ENCODE results near the gene ACTR6. TPM values are rescaled to one million over a fixed set of nuclear protein-coding genes. Genes with fewer than 3 reads are reported as not detected.
"Not testable (repeated sequence)": the region's sequence is repeated elsewhere in the genome, so short reads cannot be mapped to it uniquely, and the experiment has no call there.

The ACTR6 gene
- total and polyA plus RNA-seq, 2 donors, result 36.8 to 39.9 TPM

GRCh38 chr12:100187857-100188519 lies 12.6 kb upstream of the ACTR6 start:
- over 99% methylated on average over 5 of the region's 5 CpGs for WGBS
- H3K36me3 ChIP-seq (ENCODE audit: control insufficient read depth in 2 of 2, insufficient read depth in 2 of 2, low read length in 1 of 2), result peaks cover 0 to 13% of the 10 kb centered on the region in 2 donors
- no peak for DNase-seq (ENCODE audit: low read depth in 6 of 9, low spot score in 9 of 9)
- no peaks in the 10 kb centered on the region for H3K27me3 ChIP-seq (ENCODE audit: control insufficient read depth in 2 of 2, insufficient read depth in 1 of 2, low read length in 1 of 2)
- no peak overlapping the region for H3K27ac ChIP-seq (ENCODE audit: low read depth in 1 of 2, low read length in 1 of 2)
- no peak overlapping the region for H3K4me3 ChIP-seq (ENCODE audit: low read length in 2 of 2)
- no peaks in the 10 kb centered on the region for H3K9me3 ChIP-seq (ENCODE audit: control insufficient read depth in 2 of 2, insufficient read depth in 1 of 2, low read length in 1 of 2)
- peaks cover 0 to 2% of the 10 kb centered on the region in 2 donors for H3K4me1 ChIP-seq (ENCODE audit: control insufficient read depth in 2 of 2, insufficient read depth in 2 of 2, low read length in 2 of 2)

GRCh38 chr12:100188888-100189635 lies 11.6 kb upstream of the ACTR6 start:
- peaks cover 0 to 13% of the 10 kb centered on the region in 2 donors for H3K36me3 ChIP-seq (ENCODE audit: control insufficient read depth in 2 of 2, insufficient read depth in 2 of 2, low read length in 1 of 2)
- H3K9me3 ChIP-seq (ENCODE audit: control insufficient read depth in 2 of 2, insufficient read depth in 1 of 2, low read length in 1 of 2); DNase-seq (ENCODE audit: low read depth in 6 of 9, low spot score in 9 of 9); H3K27me3 ChIP-seq (ENCODE audit: control insufficient read depth in 2 of 2, insufficient read depth in 1 of 2, low read length in 1 of 2); H3K4me1 ChIP-seq (ENCODE audit: control insufficient read depth in 2 of 2, insufficient read depth in 2 of 2, low read length in 2 of 2); H3K27ac ChIP-seq (ENCODE audit: low read depth in 1 of 2, low read length in 1 of 2); H3K4me3 ChIP-seq (ENCODE audit: low read length in 2 of 2): not testable (repeated sequence)
- WGBS, result 88% methylated on average over 11 of the region's 11 CpGs

GRCh38 chr12:100189636-100190394 lies 10.8 kb upstream of the ACTR6 start:
- 93% methylated on average over 13 of the region's 13 CpGs for WGBS

GRCh38 chr12:100193085-100193484 lies 7.5 kb upstream of the ACTR6 start:
- no peak for DNase-seq (ENCODE audit: low read depth in 6 of 9, low spot score in 9 of 9)
- Histone ChIP-seq H3K36me3 (ENCODE audit: control insufficient read depth in 2 of 2, insufficient read depth in 2 of 2, low read length in 1 of 2) (peaks cover 9 to 22% of the 10 kb centered on the region in 2 donors), H3K27me3 (ENCODE audit: control insufficient read depth in 2 of 2, insufficient read depth in 1 of 2, low read length in 1 of 2) (no peaks in the 10 kb centered on the region), H3K9me3 (ENCODE audit: control insufficient read depth in 2 of 2, insufficient read depth in 1 of 2, low read length in 1 of 2) (no peaks in the 10 kb centered on the region), H3K27ac (ENCODE audit: low read depth in 1 of 2, low read length in 1 of 2) (no peak overlapping the region), H3K4me3 (ENCODE audit: low read length in 2 of 2) (no peak overlapping the region), H3K4me1 (ENCODE audit: control insufficient read depth in 2 of 2, insufficient read depth in 2 of 2, low read length in 2 of 2) (no peaks in the 10 kb centered on the region)
- WGBS, result 96% methylated on average over 1 of the region's 1 CpG

More at GRCh38 chr12:100189636-100190394, 10.8 kb upstream of the ACTR6 start:
- Histone ChIP-seq H3K36me3 (ENCODE audit: control insufficient read depth in 2 of 2, insufficient read depth in 2 of 2, low read length in 1 of 2) (peaks cover 3 to 17% of the 10 kb centered on the region in 2 donors), H3K9me3 (ENCODE audit: control insufficient read depth in 2 of 2, insufficient read depth in 1 of 2, low read length in 1 of 2) (no peaks in the 10 kb centered on the region), H3K4me1 (ENCODE audit: control insufficient read depth in 2 of 2, insufficient read depth in 2 of 2, low read length in 2 of 2) (peaks cover 0 to 2% of the 10 kb centered on the region in 2 donors), H3K27ac (ENCODE audit: low read depth in 1 of 2, low read length in 1 of 2) (no peak overlapping the region), H3K4me3 (ENCODE audit: low read length in 2 of 2) (no peak overlapping the region), H3K27me3 (ENCODE audit: control insufficient read depth in 2 of 2, insufficient read depth in 1 of 2, low read length in 1 of 2) (no peaks in the 10 kb centered on the region)
- no peak for DNase-seq (ENCODE audit: low read depth in 6 of 9, low spot score in 9 of 9)

GRCh38 chr12:100197486-100197885 lies 3.1 kb upstream of the ACTR6 start:
- H3K27ac ChIP-seq (ENCODE audit: low read depth in 1 of 2, low read length in 1 of 2), result no peak overlapping the region
- H3K36me3 ChIP-seq (ENCODE audit: control insufficient read depth in 2 of 2, insufficient read depth in 2 of 2, low read length in 1 of 2), result peaks cover 9 to 10% of the 10 kb centered on the region in 2 donors
- no peak overlapping the region for H3K4me3 ChIP-seq (ENCODE audit: low read length in 2 of 2)
- peaks cover 0 to 1% of the 10 kb centered on the region in 2 donors for H3K9me3 ChIP-seq (ENCODE audit: control insufficient read depth in 2 of 2, insufficient read depth in 1 of 2, low read length in 1 of 2)
- no peaks in the 10 kb centered on the region for H3K27me3 ChIP-seq (ENCODE audit: control insufficient read depth in 2 of 2, insufficient read depth in 1 of 2, low read length in 1 of 2)
- DNase-seq (ENCODE audit: low read depth in 6 of 9, low spot score in 9 of 9), result no peak
- peaks cover 10 to 13% of the 10 kb centered on the region in 2 donors for H3K4me1 ChIP-seq (ENCODE audit: control insufficient read depth in 2 of 2, insufficient read depth in 2 of 2, low read length in 2 of 2)
- 97% methylated on average over 4 of the region's 4 CpGs for WGBS

GRCh38 chr12:100199023-100199346 lies 1.6 kb upstream of the ACTR6 start:
- Histone ChIP-seq H3K27me3 (ENCODE audit: control insufficient read depth in 2 of 2, insufficient read depth in 1 of 2, low read length in 1 of 2) (no peaks in the 10 kb centered on the region), H3K9me3 (ENCODE audit: control insufficient read depth in 2 of 2, insufficient read depth in 1 of 2, low read length in 1 of 2) (peaks cover 0 to 1% of the 10 kb centered on the region in 2 donors), H3K4me1 (ENCODE audit: control insufficient read depth in 2 of 2, insufficient read depth in 2 of 2, low read length in 2 of 2) (peaks cover 10 to 13% of the 10 kb centered on the region in 2 donors), H3K4me3 (ENCODE audit: low read length in 2 of 2) (peak overlapping the region; percentile 59 to 94), H3K36me3 (ENCODE audit: control insufficient read depth in 2 of 2, insufficient read depth in 2 of 2, low read length in 1 of 2) (peaks cover 9 to 10% of the 10 kb centered on the region in 2 donors), H3K27ac (ENCODE audit: low read depth in 1 of 2, low read length in 1 of 2) (peak overlapping the region in 1 of 2 donors; percentile 72)
- no peak for DNase-seq (ENCODE audit: low read depth in 6 of 9, low spot score in 9 of 9)
- 62% methylated on average over 6 of the region's 6 CpGs for WGBS

- Histone ChIP-seq H3K27ac (ENCODE audit: low read depth in 1 of 2, low read length in 1 of 2) (peak overlapping the region; percentile 72 to 96), H3K36me3 (ENCODE audit: control insufficient read depth in 2 of 2, insufficient read depth in 2 of 2, low read length in 1 of 2) (peaks cover 6 to 8% of the 10 kb centered on the region in 2 donors), H3K4me3 (ENCODE audit: low read length in 2 of 2) (peak overlapping the region; percentile 59 to 94), H3K27me3 (ENCODE audit: control insufficient read depth in 2 of 2, insufficient read depth in 1 of 2, low read length in 1 of 2) (no peaks in the 10 kb centered on the region), H3K9me3 (ENCODE audit: control insufficient read depth in 2 of 2, insufficient read depth in 1 of 2, low read length in 1 of 2) (peaks cover 0 to 1% of the 10 kb centered on the region in 2 donors), H3K4me1 (ENCODE audit: control insufficient read depth in 2 of 2, insufficient read depth in 2 of 2, low read length in 2 of 2) (peaks cover 10 to 13% of the 10 kb centered on the region in 2 donors)
- WGBS, result under 1% methylated on average over 79 of the region's 79 CpGs
- DNase-seq (ENCODE audit: low read depth in 6 of 9, low spot score in 9 of 9), result peak in 7 of 9 donors; percentile 30 to 72 (median 43)
Measured at GRCh38 chr12:100199347-100200149, 1.1 kb upstream of the ACTR6 start.

GRCh38 chr12:100201604-100202423 lies 1.2 kb downstream of the ACTR6 start:
- peak overlapping the region in 1 of 2 donors; percentile 96 for H3K27ac ChIP-seq (ENCODE audit: low read depth in 1 of 2, low read length in 1 of 2)
- no peaks in the 10 kb centered on the region for H3K27me3 ChIP-seq (ENCODE audit: control insufficient read depth in 2 of 2, insufficient read depth in 1 of 2, low read length in 1 of 2)
- peaks cover 3 to 4% of the 10 kb centered on the region in 2 donors for H3K36me3 ChIP-seq (ENCODE audit: control insufficient read depth in 2 of 2, insufficient read depth in 2 of 2, low read length in 1 of 2)
- peak overlapping the region; percentile 59 to 94 for H3K4me3 ChIP-seq (ENCODE audit: low read length in 2 of 2)
- H3K9me3 ChIP-seq (ENCODE audit: control insufficient read depth in 2 of 2, insufficient read depth in 1 of 2, low read length in 1 of 2), result peaks cover 0 to 1% of the 10 kb centered on the region in 2 donors
- no peak for DNase-seq (ENCODE audit: low read depth in 6 of 9, low spot score in 9 of 9)
- 94% methylated on average over 24 of the region's 24 CpGs for WGBS
- H3K4me1 ChIP-seq (ENCODE audit: control insufficient read depth in 2 of 2, insufficient read depth in 2 of 2, low read length in 2 of 2), result peaks cover 10 to 13% of the 10 kb centered on the region in 2 donors

Measured in thymus (tissue), 11 donors.